Caki2 (cell line): ENCODE data around the gene GLT8D2. TPM values are rescaled to one million over a fixed set of nuclear protein-coding genes. Genes with fewer than 3 reads are reported as not detected.

Experiments
- DNase-seq: peaks from one replicate; pipeline ENCODE4 v3.0.0-alpha.2; 2015; ENCODE audit warnings: low read depth
- in situ Hi-C: cut with HindIII; loops from 2 replicates; pipeline ENCODE4 v1.10.0; 2016; ENCODE audit warnings: low sequenced_read_pairs, low pct_unique_long_range_greater_than_20kb, mixed read lengths
- total RNA-seq: library from RNA; depleted of rRNA; stranded (reverse); fragments of >200 nt; shearing (Covaris generic); gene quantifications from 2 replicates; pipeline ENCODE4 v1.2.3, GENCODE V29; 2014; ENCODE audit warnings: low replicate concordance; rRNA removed

Gene GLT8D2
- total RNA-seq, 1 experiment from 2014 or later: not detected

GRCh38 chr12:103965590-103966504, 84.1 kb downstream of the GLT8D2 start, which contains the start of gene TDG:
TSS of gene TDG (plus strand) at chr12:103965872. CDS start at chr12:103966038, 166 bp downstream.
- in situ Hi-C loops: no loop called here

GRCh38 chr12:103965255-103965589, 84.8 kb downstream of the GLT8D2 start:
- in situ Hi-C loops: no loop called here
- DNase-seq: no peak

More at GRCh38 chr12:103965590-103966504, 84.1 kb downstream of the GLT8D2 start, which contains the start of gene TDG:
- peak; percentile 96 for DNase-seq

GRCh38 chr12:103964805-103965204, 85.2 kb downstream of the GLT8D2 start:
- no peak for DNase-seq
- in situ Hi-C loops: no loop called here

GRCh38 chr12:103962493-103962892, 87.5 kb downstream of the GLT8D2 start:
- in situ Hi-C loops: no loop called here
- peak; percentile 11 for DNase-seq

GRCh38 chr12:103960616-103961227, 89.3 kb downstream of the GLT8D2 start:
- in situ Hi-C loops: no loop called here
- no peak for DNase-seq

- DNase-seq: peak; percentile 12
- in situ Hi-C loops: no loop called here
These were observed 91.4 kb downstream of the GLT8D2 start for GRCh38 chr12:103958621-103959020.

- DNase-seq: no peak
- in situ Hi-C loops: no loop called here
These were observed 92.1 kb downstream of the GLT8D2 start for GRCh38 chr12:103957865-103958388.

- DNase-seq: no peak
- in situ Hi-C loops: no loop called here
These were observed 93.4 kb downstream of the GLT8D2 start for GRCh38 chr12:103956509-103957027.

- in situ Hi-C loops: no loop called here
- no peak for DNase-seq
These were observed 94.0 kb downstream of the GLT8D2 start for GRCh38 chr12:103955811-103956508.

GRCh38 chr12:103952497-103952896, 97.5 kb downstream of the GLT8D2 start:
- in situ Hi-C loops: no loop called here
- no peak for DNase-seq

GRCh38 chr12:103948746-103949406, 101.1 kb downstream of the GLT8D2 start:
- in situ Hi-C loops: no loop called here

GRCh38 chr12:103947871-103948555, 102.0 kb downstream of the GLT8D2 start:
- no peak for DNase-seq
- in situ Hi-C loops: no loop called here

More at GRCh38 chr12:103948746-103949406, 101.1 kb downstream of the GLT8D2 start:
- no peak for DNase-seq

GRCh38 chr12:103944964-103945363, 105.0 kb downstream of the GLT8D2 start:
- in situ Hi-C loops: no loop called here
- no peak for DNase-seq

Other genes with a start within 250 kb of the GLT8D2 start
- gene NT5DC3, start 209.0 kb downstream of the GLT8D2 start, total RNA-seq: 4.5 and 6.6 TPM in 2 replicates
- gene HSP90B1, start 119.8 kb downstream of the GLT8D2 start, total RNA-seq: 186 and 205 TPM in 2 replicates
- 16.9 and 17.2 TPM in 2 replicates for gene TDG, start 84.3 kb downstream of the GLT8D2 start, total RNA-seq
- 0.78 and 3.7 TPM in 2 replicates for gene HCFC2, start 14.3 kb upstream of the GLT8D2 start, total RNA-seq
- 14.9 and 30.5 TPM in 2 replicates for gene NFYB, start 88.0 kb upstream of the GLT8D2 start, total RNA-seq
- gene TXNRD1, start 165.6 kb upstream of the GLT8D2 start, total RNA-seq: 1,577 and 1,656 TPM in 2 replicates